AG09309 (cell line): ENCODE measurements around the gene FNTB.

ENCODE experiments used
- DNase-seq: peaks from one replicate; pipeline ENCODE4 v3.0.0-alpha.2; 2010; ENCODE audit warnings: low read depth
- H3K4me3 ChIP-seq: 2 replicates; pipeline ENCODE4 v1.5.1; 2011; ENCODE audit warnings: mild to moderate bottlenecking, low read depth, low read length, moderate library complexity; ENCODE audit not compliant: control insufficient read depth
- CTCF ChIP-seq: IDR thresholded peaks from 2 replicates; pipeline ENCODE4 v1.5.1; 2011; ENCODE audit warnings: mild to moderate bottlenecking, low read depth, low read length, inconsistent platforms; ENCODE audit not compliant: insufficient read depth, control insufficient read depth; ENCODE audit errors: missing control alignments

Gene FNTB

GRCh38 chr14:64947710-64948611 is 38.7 kb upstream of the FNTB start:
- no peak for TF ChIP-seq CTCF
- H3K4me3 ChIP-seq, result no peak overlapping the region
- no peak for DNase-seq

GRCh38 chr14:64948612-64949210 is 38.0 kb upstream of the FNTB start:
- DNase-seq, result no peak
- TF ChIP-seq CTCF, result no peak
- H3K4me3 ChIP-seq, result no peak overlapping the region

- no peak for TF ChIP-seq CTCF
- DNase-seq, result no peak
- H3K4me3 ChIP-seq, result no peak overlapping the region
These were observed 35.8 kb upstream of the FNTB start for GRCh38 chr14:64950889-64951288.

GRCh38 chr14:64951291-64951690 is 35.4 kb upstream of the FNTB start:
- TF ChIP-seq CTCF, result no peak
- DNase-seq, result no peak
- no peak overlapping the region for H3K4me3 ChIP-seq

GRCh38 chr14:64951724-64952123 is 35.0 kb upstream of the FNTB start:
- H3K4me3 ChIP-seq, result no peak overlapping the region
- no peak for TF ChIP-seq CTCF
- DNase-seq, result no peak

- TF ChIP-seq CTCF, result no peak
- DNase-seq, result no peak
- H3K4me3 ChIP-seq, result no peak overlapping the region
These were observed 33.9 kb upstream of the FNTB start for GRCh38 chr14:64952598-64953309.
